GM12891 (cell line): ENCODE results near the gene OR13A1.
"Not testable (repeated sequence)": the region's sequence is repeated elsewhere in the genome, so short reads cannot be mapped to it uniquely, and the experiment has no call there.

Source experiments
- PAX5 ChIP-seq: IDR thresholded peaks from 2 replicates; pipeline ENCODE4 v1.6.1; 2011; ENCODE audit warnings: low read length, moderate library complexity, mild to moderate bottlenecking; ENCODE audit not compliant: insufficient read depth, severe bottlenecking
- POLR2A ChIP-seq: IDR thresholded peaks from 2 replicates; pipeline ENCODE4 v1.6.1; 2011; ENCODE audit warnings: low read depth, low read length, control low read depth
- POLR2AphosphoS5 ChIP-seq: IDR thresholded peaks from 2 replicates; pipeline ENCODE4 v1.6.1; 2011; ENCODE audit warnings: low read depth, low read length, control low read depth
- POU2F2 ChIP-seq: IDR thresholded peaks from 2 replicates; pipeline ENCODE4 v1.6.1; 2011; ENCODE audit warnings: low read depth, mild to moderate bottlenecking, control low read depth, low read length, moderate library complexity
- TAF1 ChIP-seq: IDR thresholded peaks from 2 replicates; pipeline ENCODE4 v1.6.1; 2011; ENCODE audit warnings: low read depth, low read length, control low read depth

DNA sequence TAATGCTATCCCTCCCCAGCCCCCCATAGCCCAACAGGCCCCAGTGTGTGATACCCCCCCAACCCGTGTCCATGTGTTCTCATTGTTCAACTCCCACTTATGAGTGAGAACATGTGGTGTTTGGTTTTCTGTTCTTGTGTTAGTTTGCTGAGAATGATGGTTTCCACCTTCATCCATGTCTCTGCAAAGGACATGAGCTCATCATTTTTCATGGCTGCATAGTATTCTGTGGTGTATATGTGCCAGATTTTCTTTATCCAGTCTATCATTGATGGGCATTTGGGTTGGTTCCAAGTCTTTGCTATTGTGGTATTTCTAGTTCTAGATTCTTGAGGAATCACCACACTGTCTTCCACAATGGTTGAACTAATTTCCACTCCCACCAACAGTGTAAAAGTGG lies 11.5 kb upstream of the OR13A1 start:
- TF ChIP-seq POLR2AphosphoS5, POLR2A, POU2F2, TAF1, PAX5: not testable (repeated sequence)
